ENCODE measurements around the gene CHERP. TPM values are rescaled to one million over a fixed set of nuclear protein-coding genes. Genes with fewer than 3 reads are reported as not detected.

Gene CHERP
- total RNA-seq, 1 donor from 2014 or later: 17.2 TPM

GRCh38 chr19:16571822-16572331 lies 29.6 kb upstream of the CHERP start:
- Histone ChIP-seq H3K27me3 (no peaks in the 10 kb centered on the region), H3K27ac (peak overlapping the region; percentile 68), H3K4me3 (peak overlapping the region; percentile 62 to 80), H3K36me3 (peaks cover 0 to 30% of the 10 kb centered on the region in 2 donors), H3K4me1 (peaks cover 47% of the 10 kb centered on the region), H3K9me3 (no peaks in the 10 kb centered on the region)
- TF ChIP-seq, protein P1, sequence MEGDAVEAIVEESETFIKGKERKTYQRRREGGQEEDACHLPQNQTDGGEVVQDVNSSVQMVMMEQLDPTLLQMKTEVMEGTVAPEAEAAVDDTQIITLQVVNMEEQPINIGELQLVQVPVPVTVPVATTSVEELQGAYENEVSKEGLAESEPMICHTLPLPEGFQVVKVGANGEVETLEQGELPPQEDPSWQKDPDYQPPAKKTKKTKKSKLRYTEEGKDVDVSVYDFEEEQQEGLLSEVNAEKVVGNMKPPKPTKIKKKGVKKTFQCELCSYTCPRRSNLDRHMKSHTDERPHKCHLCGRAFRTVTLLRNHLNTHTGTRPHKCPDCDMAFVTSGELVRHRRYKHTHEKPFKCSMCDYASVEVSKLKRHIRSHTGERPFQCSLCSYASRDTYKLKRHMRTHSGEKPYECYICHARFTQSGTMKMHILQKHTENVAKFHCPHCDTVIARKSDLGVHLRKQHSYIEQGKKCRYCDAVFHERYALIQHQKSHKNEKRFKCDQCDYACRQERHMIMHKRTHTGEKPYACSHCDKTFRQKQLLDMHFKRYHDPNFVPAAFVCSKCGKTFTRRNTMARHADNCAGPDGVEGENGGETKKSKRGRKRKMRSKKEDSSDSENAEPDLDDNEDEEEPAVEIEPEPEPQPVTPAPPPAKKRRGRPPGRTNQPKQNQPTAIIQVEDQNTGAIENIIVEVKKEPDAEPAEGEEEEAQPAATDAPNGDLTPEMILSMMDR (IDR thresholded peaks at IDR 0.05): no peak
- TF ChIP-seq POLR2A (IDR thresholded peaks at IDR 0.05): no peak
- TF ChIP-seq POLR2AphosphoS5 (IDR thresholded peaks at IDR 0.05; ENCODE audit: insufficient read depth in 1 of 2, low read depth in 1 of 2): no peak
- no peak for DNase-seq (ENCODE audit: extremely low spot score in 2 of 2)
- intact Hi-C loops (cut with DNase I): loop anchor here (2.0 to 5.0 kb wide), 2 partner anchors 57 to 85 kb away; partner anchors contain the start of gene MED26

- peaks cover 0 to 26% of the 10 kb centered on the region in 2 donors for H3K36me3 ChIP-seq
- H3K27ac ChIP-seq: peak overlapping the region; percentile 68
- intact Hi-C loops (cut with DNase I): loop anchor here (5.0 kb wide), 1 partner anchor 86 kb away; no protein-coding TSS in a partner anchor
Observed at GRCh38 chr19:16571283-16571682, 29.0 kb upstream of the CHERP start.

DNA sequence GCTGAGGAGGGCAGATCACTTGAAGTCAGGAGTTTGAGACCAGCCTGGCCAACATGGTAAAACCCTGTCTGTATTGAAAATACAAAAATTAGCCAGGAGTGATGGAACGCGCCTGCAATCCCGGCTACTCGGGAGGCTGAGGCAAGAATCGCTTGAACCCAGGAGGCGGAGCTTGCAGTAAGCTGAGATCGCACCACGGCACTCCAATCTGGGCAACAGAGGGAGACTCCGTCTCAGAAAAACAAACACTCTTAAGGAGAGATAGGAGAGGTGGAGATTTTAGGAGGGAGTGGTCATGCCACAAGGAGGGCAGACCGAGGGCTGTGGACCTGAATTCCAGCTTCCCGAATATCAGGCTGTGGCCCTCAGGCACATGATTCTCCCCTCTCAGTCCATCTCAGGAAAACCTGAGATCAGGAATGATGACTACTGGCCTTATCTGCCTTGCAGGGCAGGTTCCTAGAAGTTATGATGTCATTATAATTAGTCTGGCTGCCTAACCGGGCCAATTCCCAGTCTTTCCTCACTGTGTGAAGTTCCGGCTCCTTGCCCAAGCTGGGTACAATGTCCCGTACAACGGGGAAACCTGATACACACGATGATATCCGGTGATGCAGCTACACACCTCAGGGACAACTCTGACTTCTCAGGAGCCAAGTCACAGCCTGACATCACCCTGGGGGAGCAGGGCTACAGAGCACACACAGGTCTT lies 27.5 kb upstream of the CHERP start:
- no peak overlapping the region for H3K27ac ChIP-seq
- intact Hi-C loops (cut with DNase I): loop anchor here (5.0 kb wide), 1 partner anchor 88 kb away; no protein-coding TSS in a partner anchor
- peaks cover 44% of the 10 kb centered on the region for H3K4me1 ChIP-seq
- no peak overlapping the region for H3K4me3 ChIP-seq
- H3K9me3 ChIP-seq: no peaks in the 10 kb centered on the region
- H3K27me3 ChIP-seq: no peaks in the 10 kb centered on the region
- peaks cover 0 to 28% of the 10 kb centered on the region in 2 donors for H3K36me3 ChIP-seq
- TF ChIP-seq, protein P1 (IDR thresholded peaks at IDR 0.05): no peak
- TF ChIP-seq POLR2AphosphoS5 (IDR thresholded peaks at IDR 0.05; ENCODE audit: insufficient read depth in 1 of 2, low read depth in 1 of 2) (no peak), POLR2A (IDR thresholded peaks at IDR 0.05) (no peak)
- DNase-seq (ENCODE audit: extremely low spot score in 2 of 2): no peak

More at GRCh38 chr19:16571283-16571682, 29.0 kb upstream of the CHERP start:
- Histone ChIP-seq H3K4me1 (peaks cover 47% of the 10 kb centered on the region), H3K4me3 (peak overlapping the region; percentile 62 to 80), H3K27me3 (no peaks in the 10 kb centered on the region), H3K9me3 (no peaks in the 10 kb centered on the region)
- DNase-seq (ENCODE audit: extremely low spot score in 2 of 2): no peak
- TF ChIP-seq, protein P1 (IDR thresholded peaks at IDR 0.05): no peak
- TF ChIP-seq POLR2A (IDR thresholded peaks at IDR 0.05): no peak
- no peak for TF ChIP-seq POLR2AphosphoS5 (IDR thresholded peaks at IDR 0.05; ENCODE audit: insufficient read depth in 1 of 2, low read depth in 1 of 2)

- TF ChIP-seq, protein P1 (IDR thresholded peaks at IDR 0.05): no peak
- TF ChIP-seq POLR2A (IDR thresholded peaks at IDR 0.05): no peak
- no peak for TF ChIP-seq POLR2AphosphoS5 (IDR thresholded peaks at IDR 0.05; ENCODE audit: insufficient read depth in 1 of 2, low read depth in 1 of 2)
- Histone ChIP-seq H3K9me3 (no peaks in the 10 kb centered on the region), H3K4me3 (no peak overlapping the region), H3K4me1 (peaks cover 22% of the 10 kb centered on the region), H3K27ac (no peak overlapping the region), H3K27me3 (no peaks in the 10 kb centered on the region), H3K36me3 (peaks cover 0 to 54% of the 10 kb centered on the region in 2 donors)
- DNase-seq (ENCODE audit: extremely low spot score in 2 of 2): no peak
- intact Hi-C loops (cut with DNase I): no loop called here
Observed at GRCh38 chr19:16566702-16567101, 24.5 kb upstream of the CHERP start.

DNA sequence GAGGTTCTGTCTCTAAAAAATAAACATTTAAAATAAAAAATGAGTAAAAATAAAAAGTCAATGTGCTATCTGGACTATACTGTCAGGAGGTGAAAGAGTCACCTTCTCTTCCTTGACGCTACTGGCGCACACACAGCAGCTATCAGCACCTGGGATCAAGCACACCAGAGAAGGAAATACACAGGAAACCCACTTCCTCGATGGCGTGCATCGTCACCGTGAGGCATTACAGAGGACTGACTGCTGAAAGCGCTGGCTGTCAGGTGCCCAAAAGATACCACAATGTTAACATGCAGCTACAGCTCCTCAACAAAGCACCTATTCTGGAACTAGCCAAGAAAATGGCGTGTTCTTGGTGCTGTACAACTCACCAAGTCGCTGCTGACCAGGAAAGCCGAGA lies 23.9 kb upstream of the CHERP start:
- no peak for DNase-seq (ENCODE audit: extremely low spot score in 2 of 2)
- no peak overlapping the region for H3K27ac ChIP-seq
- no peak for TF ChIP-seq POLR2AphosphoS5 (IDR thresholded peaks at IDR 0.05; ENCODE audit: insufficient read depth in 1 of 2, low read depth in 1 of 2)
- no peak for TF ChIP-seq POLR2A (IDR thresholded peaks at IDR 0.05)
- TF ChIP-seq, protein P1 (IDR thresholded peaks at IDR 0.05): no peak
- peaks cover 17% of the 10 kb centered on the region for H3K4me1 ChIP-seq
- intact Hi-C loops (cut with DNase I): no loop called here
- H3K9me3 ChIP-seq: no peaks in the 10 kb centered on the region
- H3K27me3 ChIP-seq: no peaks in the 10 kb centered on the region
- no peak overlapping the region for H3K4me3 ChIP-seq
- peaks cover 0 to 60% of the 10 kb centered on the region in 2 donors for H3K36me3 ChIP-seq
